Parathyroid adenoma (tissue), 2 donors: Measurements from ENCODE around the gene ANKLE1.

Experiments used
- H2AFZ ChIP-seq: fragments of 300-600 bp; sonication (generic); one replicate; pipeline ENCODE4 v1.7.0; 2017; ENCODE audit warnings: antibody characterized with exemption, mild to moderate bottlenecking
- H3K27ac ChIP-seq: fragments of 300-600 bp; sonication (generic); one replicate; pipeline ENCODE4 v1.7.0; 2017
- H3K27me3 ChIP-seq: fragments of 300-600 bp; sonication (generic); one replicate; pipeline ENCODE4 v1.7.0; 2017; ENCODE audit warnings: low read length; ENCODE audit not compliant: control insufficient read depth, insufficient read depth
- H3K36me3 ChIP-seq: fragments of 300-600 bp; sonication (generic); one replicate; pipeline ENCODE4 v1.7.0; 2017; ENCODE audit warnings: low read length; ENCODE audit not compliant: control insufficient read depth, insufficient read depth
- H3K4me1 ChIP-seq: fragments of 300-600 bp; sonication (generic); one replicate; pipeline ENCODE4 v1.7.0; 2017; ENCODE audit warnings: control low read depth
- H3K4me2 ChIP-seq: fragments of 300-600 bp; sonication (generic); one replicate; pipeline ENCODE4 v1.7.0; 2017; ENCODE audit warnings: low read length
- H3K4me3 ChIP-seq: fragments of 300-600 bp; sonication (generic); one replicate; pipeline ENCODE4 v1.7.0; 2017; ENCODE audit warnings: low read depth, low read length
- H3K79me2 ChIP-seq: fragments of 300-600 bp; sonication (generic); one replicate; pipeline ENCODE4 v1.7.0; 2017; ENCODE audit warnings: control low read depth
- H3K9ac ChIP-seq: fragments of 300-600 bp; sonication (generic); one replicate; pipeline ENCODE4 v1.7.0; 2017; ENCODE audit warnings: mild to moderate bottlenecking
- H3K9me3 ChIP-seq: fragments of 300-600 bp; sonication (generic); one replicate; pipeline ENCODE4 v1.7.0; 2017; ENCODE audit warnings: low read length; ENCODE audit not compliant: control insufficient read depth
- CTCF ChIP-seq: fragments of 300-600 bp; sonication (generic); IDR thresholded peaks from one replicate; pipeline ENCODE4 v1.7.0; 2017; ENCODE audit warnings: antibody characterized with exemption, mild to moderate bottlenecking
- donor health status: primary hyperparathyroidism.

Gene ANKLE1

DNA sequence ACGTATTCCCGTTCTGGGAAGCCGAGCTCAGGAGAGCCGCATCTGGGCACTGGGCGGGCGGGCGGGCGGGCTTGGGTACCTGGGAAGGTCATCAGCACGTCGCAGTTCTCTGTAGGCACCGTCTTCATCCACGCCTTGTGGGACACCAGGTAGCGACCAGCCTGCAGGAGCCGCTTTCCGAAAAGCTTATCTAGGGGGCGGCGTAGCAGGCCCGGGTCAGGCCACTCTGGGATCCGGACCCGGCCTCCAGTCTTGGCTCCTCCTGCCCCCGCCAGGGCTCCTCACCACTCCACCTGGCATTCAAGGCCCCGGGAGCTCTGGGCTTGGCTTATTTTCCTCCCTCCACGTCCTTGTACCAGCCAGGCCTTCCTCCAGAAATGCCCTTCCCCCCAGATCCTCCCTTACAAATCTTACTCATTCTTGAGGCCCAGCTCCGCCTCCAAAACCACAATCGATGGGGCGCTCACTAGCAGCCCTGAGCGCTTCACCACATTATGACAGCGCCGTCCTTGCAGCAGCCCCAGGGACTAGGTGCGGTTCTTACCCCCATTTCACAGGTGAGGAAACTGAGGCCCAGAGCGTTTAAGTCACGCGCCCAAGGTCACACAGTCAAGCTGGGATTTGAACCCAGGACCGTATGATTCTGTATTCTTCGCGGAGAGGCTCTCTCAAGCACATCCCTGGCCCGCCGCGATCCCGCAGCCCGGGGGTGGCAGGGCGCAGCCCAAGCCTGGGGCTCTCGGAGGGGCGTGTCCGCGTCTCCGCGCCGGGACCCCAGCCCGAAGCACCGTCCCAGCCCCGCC, 52.1 kb downstream of the ANKLE1 start:
- Histone ChIP-seq H3K4me1 (peaks cover 4% of the 10 kb centered on the region), H3K4me2 (peak overlapping the region; percentile 75), H3K4me3 (peak overlapping the region; percentile 65), H3K27ac (peak overlapping the region; percentile 53), H3K9me3 (no peaks in the 10 kb centered on the region), H3K27me3 (no peaks in the 10 kb centered on the region), H3K79me2 (no peaks in the 10 kb centered on the region), H2AFZ (peak overlapping the region; percentile 97), H3K36me3 (no peaks in the 10 kb centered on the region), H3K9ac (peak overlapping the region; percentile 78)
- TF ChIP-seq CTCF: no peak

GRCh38 chr19:17334414-17335409, 53.0 kb downstream of the ANKLE1 start, which contains the start of gene ANO8:
ANO8 (minus strand) TSS chr19:17334855; CDS start chr19:17334670, 185 bp downstream.
- H3K36me3 ChIP-seq: no peaks in the 10 kb centered on the region
- TF ChIP-seq CTCF: no peak
- peak within 1 kb of the TSS; percentile 53 for H3K27ac ChIP-seq
- H3K9ac ChIP-seq: peak within 1 kb of the TSS; percentile 78
- H3K4me1 ChIP-seq: peaks cover 4% of the 10 kb centered on the region
- H3K9me3 ChIP-seq: no peaks in the 10 kb centered on the region
- H3K4me3 ChIP-seq: peak within 1 kb of the TSS; percentile 65
- H3K79me2 ChIP-seq: no peaks in the 10 kb centered on the region
- H3K4me2 ChIP-seq: peak within 1 kb of the TSS; percentile 75
- peak within 1 kb of the TSS; percentile 97 for H2AFZ ChIP-seq
- H3K27me3 ChIP-seq: no peaks in the 10 kb centered on the region

- Histone ChIP-seq H3K4me1 (peaks cover 4% of the 10 kb centered on the region), H3K9ac (no peak overlapping the region), H3K27ac (no peak overlapping the region), H2AFZ (no peak overlapping the region), H3K9me3 (no peaks in the 10 kb centered on the region), H3K4me3 (peak overlapping the region; percentile 27), H3K36me3 (no peaks in the 10 kb centered on the region), H3K27me3 (no peaks in the 10 kb centered on the region), H3K4me2 (no peak overlapping the region), H3K79me2 (no peaks in the 10 kb centered on the region)
- TF ChIP-seq CTCF: no peak
These were observed 53.9 kb downstream of the ANKLE1 start for GRCh38 chr19:17335575-17335974.
